CD4-positive, CD25-positive, alpha-beta regulatory T cell (primary cell): ENCODE measurements around the gene AFDN. TPM values are rescaled to one million over a fixed set of nuclear protein-coding genes. Genes with fewer than 3 reads are reported as not detected.
A peak's percentile ranks its signal among the peaks of the same experiment; 100 is the strongest.

Source experiments
- ATAC-seq, 2 donors: fragments of 150-1000 bp; cut with Tn5 transposase; one replicate each; pipeline ENCODE4 v1.10.0; 2021; ENCODE audit warnings: low read depth in 2 of 2, moderate number of reproducible peaks in 2 of 2, moderate library complexity in 1 of 2
- DNase-seq, 3 donors: peaks; one replicate each; pipeline versions ENCODE4 v3.0.0 to v3.0.0-alpha.2; 2012 to 2022; ENCODE audit warnings: mixed read lengths in 1 of 3
- H3K27ac ChIP-seq: one replicate; pipeline ENCODE4 v1.7.0; 2013; ENCODE audit warnings: mild to moderate bottlenecking, low read length; ENCODE audit not compliant: insufficient read depth, poor library complexity, severe bottlenecking
- H3K27me3 ChIP-seq: one replicate; pipeline ENCODE4 v1.7.0; 2013; ENCODE audit warnings: low read length; ENCODE audit not compliant: control insufficient read depth, insufficient read depth
- H3K36me3 ChIP-seq: one replicate; pipeline ENCODE4 v1.7.0; 2013; ENCODE audit warnings: mild to moderate bottlenecking, low read length, moderate library complexity; ENCODE audit not compliant: control insufficient read depth, insufficient read depth
- H3K4me1 ChIP-seq: 2 replicates; pipeline ENCODE4 v1.7.0; 2013; ENCODE audit warnings: mild to moderate bottlenecking, low read length; ENCODE audit not compliant: insufficient read depth, control insufficient read depth, poor library complexity, severe bottlenecking
- H3K4me3 ChIP-seq: one replicate; pipeline ENCODE4 v1.7.0; 2013; ENCODE audit warnings: low read depth, mild to moderate bottlenecking, low read length, moderate library complexity
- H3K9me3 ChIP-seq, 2 experiments: 1 replicate in 1 of 2; 2 replicates in 1 of 2; pipeline ENCODE4 v1.7.0; 2013; ENCODE audit warnings: low read length in 2 of 2, mild to moderate bottlenecking in 1 of 2, moderate library complexity in 1 of 2; ENCODE audit not compliant: control insufficient read depth in 2 of 2
- H3K27ac Mint-ChIP-seq, 3 donors: one replicate each; pipeline ENCODE4 v1.8.0; 2020 to 2022; ENCODE audit warnings: mild to moderate bottlenecking in 3 of 3, mixed read lengths in 3 of 3, moderate library complexity in 2 of 3
- H3K27me3 Mint-ChIP-seq: one replicate; pipeline ENCODE4 v1.8.0; 2022; ENCODE audit warnings: mild to moderate bottlenecking, mixed read lengths
- H3K36me3 Mint-ChIP-seq: one replicate; pipeline ENCODE4 v1.8.0; 2020; ENCODE audit warnings: mixed read lengths
- H3K4me1 Mint-ChIP-seq, 4 donors: one replicate each; pipeline ENCODE4 v1.8.0; 2020 to 2022; ENCODE audit warnings: mixed read lengths in 4 of 4, mild to moderate bottlenecking in 1 of 4
- H3K4me3 Mint-ChIP-seq, 4 donors: one replicate each; pipeline ENCODE4 v1.8.0; 2020 to 2022; ENCODE audit warnings: mild to moderate bottlenecking in 4 of 4, mixed read lengths in 4 of 4, moderate library complexity in 3 of 4
- H3K9me3 Mint-ChIP-seq, 7 donors: one replicate each; pipeline ENCODE4 v1.8.0; 2020 to 2022; ENCODE audit warnings: mixed read lengths in 7 of 7, mild to moderate bottlenecking in 3 of 7, moderate library complexity in 2 of 7
- polyA plus RNA-seq, 4 donors: library from polyadenylated mRNA; unstranded; fragments of 300-500 nt; fragmentation: Illumina TruSeq; gene quantifications; one replicate each; pipeline ENCODE4 v1.2.3, GENCODE V29; 2021
- total RNA-seq: library from RNA; stranded (reverse); gene quantifications from one replicate; pipeline ENCODE4 v1.2.3, GENCODE V29; 2022

AFDN gene
- total and polyA plus RNA-seq, 5 donors from 2014 or later: 2.0 to 39.9 (median 3.1) TPM

DNA sequence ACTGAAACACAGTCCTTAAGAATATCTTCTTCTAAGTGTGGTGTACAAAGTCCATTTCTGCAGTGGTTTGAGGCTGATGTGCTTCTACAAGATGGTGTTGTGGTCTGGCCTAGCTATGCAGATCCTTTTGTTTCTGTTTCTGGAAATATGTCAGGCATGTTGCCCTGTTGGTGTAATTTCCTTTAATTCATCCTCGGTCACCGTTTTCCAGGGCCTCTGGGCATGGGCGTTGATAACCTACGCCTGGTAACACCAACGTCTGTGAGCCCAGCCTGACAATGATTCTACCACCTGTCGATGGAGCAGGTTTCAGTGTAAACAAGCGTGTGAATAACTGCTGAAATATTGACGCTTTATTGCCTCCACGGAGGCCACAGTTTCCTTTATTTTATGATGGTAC, 33.3 kb upstream of the AFDN start:
- H3K27me3 ChIP-seq: peaks cover 9% of the 10 kb centered on the region
- DNase-seq: no peak
- Mint-ChIP-seq H3K36me3 (no peaks in the 10 kb centered on the region), H3K4me1 (peaks cover 0 to 12% (median 5%) of the 10 kb centered on the region in 4 donors), H3K27ac (no peak overlapping the region), H3K9me3 (peaks cover 0 to 8% (median 0%) of the 10 kb centered on the region in 7 donors), H3K4me3 (no peak overlapping the region), H3K27me3 (peaks cover 46% of the 10 kb centered on the region)
- H3K36me3 ChIP-seq: no peaks in the 10 kb centered on the region
- no peak overlapping the region for H3K4me3 ChIP-seq
- no peaks in the 10 kb centered on the region for H3K9me3 ChIP-seq
- peaks cover 6% of the 10 kb centered on the region for H3K4me1 ChIP-seq
- no peak overlapping the region for H3K27ac ChIP-seq
- ATAC-seq: no peak

DNA sequence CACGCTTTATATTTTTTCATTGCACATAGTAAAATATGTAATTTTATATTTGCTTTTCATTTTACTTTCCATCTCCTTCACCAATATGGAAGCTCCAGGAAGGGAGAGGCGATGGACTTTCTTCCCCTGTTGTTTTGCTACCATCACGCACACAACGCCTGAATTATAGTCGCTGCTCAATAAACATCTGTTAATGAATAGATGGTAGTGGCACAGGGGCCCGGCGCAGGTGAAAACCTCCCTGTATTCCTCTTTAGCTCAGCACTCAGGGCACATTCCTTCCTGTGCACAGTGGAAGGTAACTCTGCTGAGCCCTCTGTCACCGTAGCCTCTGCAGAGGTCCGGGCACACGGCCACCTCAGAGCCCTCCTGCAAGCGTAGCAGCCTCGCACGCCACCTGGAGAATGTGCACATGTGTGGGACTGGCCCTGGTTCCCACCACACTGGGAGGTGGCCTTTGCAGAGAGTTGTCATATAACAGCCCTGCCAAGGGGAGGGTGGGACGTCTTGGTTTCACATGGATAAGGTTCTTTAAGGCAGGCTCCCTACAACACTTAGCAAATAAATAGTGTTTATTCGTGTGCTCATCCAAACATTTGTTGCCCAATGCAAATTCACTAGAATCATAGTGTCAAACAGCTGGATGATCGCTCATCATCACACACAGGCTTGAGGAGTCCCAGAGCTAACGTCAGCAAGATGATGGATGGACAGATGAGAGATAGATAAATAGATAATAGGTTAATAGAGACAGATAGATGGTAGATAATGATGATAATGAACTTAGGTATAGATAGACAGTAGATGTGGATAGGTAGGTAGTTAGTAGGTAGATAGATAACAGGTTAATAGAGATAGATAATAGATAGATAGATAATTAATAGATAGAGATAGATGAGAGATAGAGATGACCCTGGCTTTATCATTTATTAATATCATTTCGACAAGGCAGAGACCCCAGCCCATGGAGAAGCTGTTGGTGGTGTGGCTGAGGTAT, 32.3 kb upstream of the AFDN start:
- H3K27me3 Mint-ChIP-seq: peaks cover 53% of the 10 kb centered on the region

DNA sequence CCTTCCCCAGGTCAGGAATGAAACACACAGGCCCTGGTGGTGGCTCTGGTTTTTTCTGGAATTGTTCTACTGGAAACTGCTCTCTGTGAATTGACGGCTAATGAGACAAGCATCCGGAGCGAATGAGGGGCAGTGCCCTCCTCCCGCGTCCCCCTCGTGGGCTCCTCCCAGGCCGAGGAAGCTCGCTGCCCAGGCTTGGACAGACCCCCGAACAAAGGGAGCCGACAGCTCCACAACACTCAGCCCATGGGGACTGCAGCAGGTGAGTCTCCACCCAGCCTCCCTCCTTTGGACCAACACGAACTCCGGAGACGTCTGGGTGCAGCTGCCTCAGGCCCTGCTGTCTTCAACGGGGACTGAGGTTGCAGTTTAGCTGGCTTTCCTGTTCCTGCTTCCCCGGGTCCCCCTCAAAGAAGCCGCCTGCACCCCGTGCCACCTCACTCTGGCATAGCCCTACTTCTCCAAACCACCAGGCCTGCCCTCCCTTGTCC, 31.3 kb upstream of the AFDN start:
- Histone ChIP-seq H3K4me3 (no peak overlapping the region), H3K27ac (no peak overlapping the region), H3K9me3 (no peaks in the 10 kb centered on the region), H3K4me1 (peaks cover 6% of the 10 kb centered on the region), H3K36me3 (no peaks in the 10 kb centered on the region), H3K27me3 (peaks cover 9% of the 10 kb centered on the region)
- DNase-seq: no peak
- Mint-ChIP-seq H3K36me3 (no peaks in the 10 kb centered on the region), H3K27me3 (peaks cover 55% of the 10 kb centered on the region), H3K4me1 (peaks cover 0 to 12% (median 5%) of the 10 kb centered on the region in 4 donors), H3K27ac (no peak overlapping the region), H3K9me3 (peaks cover 0 to 8% (median 0%) of the 10 kb centered on the region in 7 donors), H3K4me3 (peak overlapping the region in 1 of 4 donors; percentile 52)
- ATAC-seq: no peak

More for the DNA sequence above, 32.3 kb upstream of the AFDN start:
- Mint-ChIP-seq H3K4me3 (no peak overlapping the region), H3K4me1 (peaks cover 0 to 12% (median 5%) of the 10 kb centered on the region in 4 donors), H3K27ac (no peak overlapping the region), H3K9me3 (peaks cover 0 to 8% (median 0%) of the 10 kb centered on the region in 7 donors), H3K36me3 (no peaks in the 10 kb centered on the region)
- ATAC-seq: no peak
- H3K27me3 ChIP-seq: peaks cover 9% of the 10 kb centered on the region
- no peak overlapping the region for H3K27ac ChIP-seq
- no peaks in the 10 kb centered on the region for H3K9me3 ChIP-seq
- H3K36me3 ChIP-seq: no peaks in the 10 kb centered on the region
- no peak for DNase-seq
- H3K4me1 ChIP-seq: peaks cover 6% of the 10 kb centered on the region
- H3K4me3 ChIP-seq: no peak overlapping the region

DNA sequence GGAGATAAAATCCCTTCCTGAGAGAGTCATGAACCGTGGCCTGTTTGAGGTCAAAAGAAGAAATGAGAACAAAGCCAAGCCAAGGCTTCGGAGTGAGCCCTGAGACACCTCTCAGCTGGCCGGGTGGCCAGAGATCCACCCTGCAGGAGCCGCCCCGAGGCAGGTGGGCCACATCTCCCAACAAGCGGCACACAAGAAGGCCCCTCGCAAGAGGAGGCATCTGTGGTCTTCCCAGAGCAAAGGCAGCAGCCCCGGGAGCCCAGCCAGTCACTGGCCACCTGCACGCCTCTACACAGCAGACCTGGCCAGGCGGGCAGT, 30.9 kb upstream of the AFDN start:
- peak overlapping the region in 1 of 4 donors; percentile 52 for H3K4me3 Mint-ChIP-seq
- ATAC-seq (no peak), DNase-seq (no peak)
- H3K36me3 Mint-ChIP-seq: no peaks in the 10 kb centered on the region
- H3K27me3 Mint-ChIP-seq: peaks cover 50% of the 10 kb centered on the region
- Histone ChIP-seq H3K27me3 (peaks cover 9% of the 10 kb centered on the region), H3K27ac (no peak overlapping the region), H3K9me3 (no peaks in the 10 kb centered on the region), H3K4me1 (peaks cover 6% of the 10 kb centered on the region), H3K4me3 (no peak overlapping the region), H3K36me3 (no peaks in the 10 kb centered on the region)
- H3K9me3 Mint-ChIP-seq: peaks cover 0 to 8% (median 0%) of the 10 kb centered on the region in 7 donors
- peak overlapping the region in 1 of 3 donors; percentile 27 for H3K27ac Mint-ChIP-seq
- peaks cover 0 to 12% (median 5%) of the 10 kb centered on the region in 4 donors for H3K4me1 Mint-ChIP-seq

DNA sequence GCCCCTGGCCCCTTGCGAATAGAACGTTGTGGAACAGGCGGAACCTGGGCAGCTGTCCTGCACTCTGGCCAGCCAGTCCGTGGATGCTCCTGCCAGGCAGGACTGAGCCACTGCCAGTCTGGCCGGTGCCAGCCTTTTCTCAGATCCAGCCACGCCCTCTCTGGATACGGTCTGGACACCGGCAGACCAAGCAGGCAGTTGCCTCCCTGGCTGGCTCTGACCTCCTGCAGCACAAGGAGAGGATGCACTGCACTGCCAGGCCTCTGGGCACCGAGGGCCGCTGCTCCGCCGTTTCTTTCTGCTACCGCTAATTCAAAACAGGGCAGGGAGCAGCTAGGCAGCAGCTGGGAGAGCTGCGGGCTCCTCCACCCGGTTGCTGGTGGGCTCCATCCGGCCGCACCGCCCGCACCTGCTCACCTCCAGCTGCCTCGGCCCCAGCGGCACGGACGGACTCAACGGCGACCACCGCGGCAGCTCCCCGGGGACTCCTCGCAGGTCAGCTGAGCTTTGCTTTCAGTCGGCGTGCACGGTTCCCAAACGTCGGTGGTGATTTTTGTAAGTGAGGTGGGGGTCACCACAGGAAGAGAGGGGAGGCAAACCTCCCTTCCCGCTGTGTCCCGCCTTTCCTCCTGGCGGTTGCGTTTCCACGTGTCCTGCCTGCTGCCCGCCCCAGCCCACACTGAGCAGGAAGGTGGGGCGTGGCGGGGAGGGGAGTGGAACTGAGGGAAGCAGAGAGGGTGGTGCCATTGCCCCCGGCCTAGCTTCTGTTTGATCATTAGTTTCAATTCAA, 30.3 kb upstream of the AFDN start:
- ATAC-seq (no peak), DNase-seq (no peak)
- no peak overlapping the region for H3K27ac ChIP-seq
- Mint-ChIP-seq H3K4me1 (peaks cover 0 to 12% (median 5%) of the 10 kb centered on the region in 4 donors), H3K27ac (no peak overlapping the region), H3K9me3 (peaks cover 0 to 8% (median 0%) of the 10 kb centered on the region in 7 donors), H3K27me3 (peaks cover 54% of the 10 kb centered on the region), H3K4me3 (peak overlapping the region in 3 of 4 donors; percentile 28 to 44 (median 31)), H3K36me3 (no peaks in the 10 kb centered on the region)
- H3K9me3 ChIP-seq: no peaks in the 10 kb centered on the region
- H3K4me1 ChIP-seq: peaks cover 6% of the 10 kb centered on the region
- no peaks in the 10 kb centered on the region for H3K36me3 ChIP-seq
- H3K27me3 ChIP-seq: peaks cover 9% of the 10 kb centered on the region
- H3K4me3 ChIP-seq: no peak overlapping the region

GRCh38 chr6:167797011-167797471, 29.7 kb upstream of the AFDN start:
- Histone ChIP-seq H3K4me3 (no peak overlapping the region), H3K27me3 (peaks cover 10% of the 10 kb centered on the region), H3K27ac (no peak overlapping the region), H3K36me3 (no peaks in the 10 kb centered on the region), H3K9me3 (no peaks in the 10 kb centered on the region), H3K4me1 (peaks cover 6% of the 10 kb centered on the region)
- no peak for DNase-seq
- H3K4me1 Mint-ChIP-seq: peaks cover 0 to 12% (median 5%) of the 10 kb centered on the region in 4 donors
- ATAC-seq: no peak
- H3K36me3 Mint-ChIP-seq: no peaks in the 10 kb centered on the region
- no peak overlapping the region for H3K27ac Mint-ChIP-seq
- peak overlapping the region in 2 of 4 donors; percentile 31 to 44 for H3K4me3 Mint-ChIP-seq
- H3K9me3 Mint-ChIP-seq: peaks cover 0 to 8% (median 0%) of the 10 kb centered on the region in 7 donors
- H3K27me3 Mint-ChIP-seq: peaks cover 60% of the 10 kb centered on the region

DNA sequence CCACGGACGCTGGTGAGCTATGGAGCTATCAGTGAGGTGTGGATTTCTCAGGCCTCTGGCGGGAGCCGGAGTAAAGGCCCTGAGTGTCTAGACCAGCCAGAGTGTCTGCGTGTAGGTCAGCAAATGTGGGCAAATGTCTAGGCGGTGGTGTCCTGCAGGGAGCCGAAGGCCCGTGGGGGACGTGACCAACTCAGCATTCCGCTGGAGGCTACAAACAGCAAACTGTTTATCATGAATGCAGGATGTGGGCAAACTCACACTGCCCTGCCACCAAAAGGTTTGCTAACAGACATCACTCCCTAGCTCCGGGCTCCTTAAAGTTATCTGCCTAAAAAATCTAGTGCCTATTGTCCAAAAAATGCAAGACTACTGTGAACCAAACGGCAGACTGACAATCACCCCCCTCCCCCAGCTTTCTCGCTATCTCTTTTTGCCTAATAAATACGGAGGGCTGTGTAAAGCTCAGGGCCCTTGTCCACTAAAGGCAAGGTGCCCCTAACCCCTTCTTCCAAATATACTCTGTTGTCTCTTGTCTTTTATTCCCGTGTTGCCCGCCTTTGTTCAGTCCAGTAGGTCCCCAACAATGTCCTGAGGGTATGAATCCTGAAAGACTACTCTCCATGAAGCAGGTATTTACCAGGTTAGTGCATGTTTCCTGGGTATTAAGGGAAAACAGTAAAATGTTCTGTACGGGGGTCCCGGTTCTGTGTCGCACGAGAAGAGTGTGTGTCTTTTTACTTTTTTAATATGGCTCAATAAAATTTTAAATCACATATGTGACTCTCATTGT, 29.0 kb upstream of the AFDN start:
- ATAC-seq (no peak), DNase-seq (no peak)
- peaks cover 6% of the 10 kb centered on the region for H3K4me1 ChIP-seq
- Mint-ChIP-seq H3K4me1 (peaks cover 0 to 12% (median 5%) of the 10 kb centered on the region in 4 donors), H3K27me3 (peaks cover 60% of the 10 kb centered on the region), H3K27ac (no peak overlapping the region), H3K9me3 (peaks cover 0 to 6% (median 0%) of the 10 kb centered on the region in 7 donors), H3K36me3 (no peaks in the 10 kb centered on the region), H3K4me3 (peak overlapping the region in 1 of 4 donors; percentile 41)
- H3K27ac ChIP-seq: no peak overlapping the region
- peaks cover 10% of the 10 kb centered on the region for H3K27me3 ChIP-seq
- no peak overlapping the region for H3K4me3 ChIP-seq
- H3K9me3 ChIP-seq: no peaks in the 10 kb centered on the region
- no peaks in the 10 kb centered on the region for H3K36me3 ChIP-seq
